CD4-positive, alpha-beta T cell treated with Interleukin-21 for 1 hour (primary cell): Measurements from ENCODE around the gene ACADVL.
A peak's percentile ranks its signal among the peaks of the same experiment; 100 is the strongest.

ENCODE experiments used
- DNase-seq: peaks from one replicate; pipeline ENCODE4 v3.0.0-alpha.2; 2020

The ACADVL gene

DNA sequence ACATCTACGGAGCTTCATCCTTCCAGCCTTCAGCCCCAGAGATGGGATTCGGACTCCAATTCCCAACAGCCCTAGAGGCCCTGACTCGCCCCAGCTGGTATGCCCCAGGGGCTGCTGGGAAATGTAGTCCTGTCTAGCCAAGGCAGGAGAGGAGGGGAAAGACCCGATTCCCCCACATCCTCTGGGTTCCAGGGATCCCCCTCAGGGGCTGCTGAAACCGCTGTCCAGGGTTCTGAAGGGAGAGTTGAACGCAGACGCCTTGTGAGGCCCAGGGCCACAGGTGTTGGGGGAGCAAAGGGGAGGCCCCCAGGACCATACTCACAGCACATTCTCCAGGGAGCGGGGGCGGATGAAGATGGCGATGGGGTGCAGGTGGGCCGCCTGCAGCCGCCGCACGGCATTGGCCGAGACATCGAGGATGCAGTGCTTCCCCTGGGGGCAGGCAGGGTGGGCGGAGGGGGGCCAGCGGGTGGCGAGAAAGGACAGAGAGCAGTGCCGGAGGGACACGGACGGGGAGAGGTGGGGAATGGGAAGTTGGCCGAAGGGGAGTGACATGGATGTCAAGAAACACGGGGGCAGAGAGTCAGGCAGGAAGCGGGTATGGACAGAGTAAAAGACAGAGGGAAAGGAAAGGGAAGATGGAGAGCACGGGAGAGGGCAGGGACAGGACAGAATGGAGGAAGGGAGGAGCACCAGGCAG is 28.0 kb upstream of the ACADVL start:
- DNase-seq = peak; percentile 33

DNA sequence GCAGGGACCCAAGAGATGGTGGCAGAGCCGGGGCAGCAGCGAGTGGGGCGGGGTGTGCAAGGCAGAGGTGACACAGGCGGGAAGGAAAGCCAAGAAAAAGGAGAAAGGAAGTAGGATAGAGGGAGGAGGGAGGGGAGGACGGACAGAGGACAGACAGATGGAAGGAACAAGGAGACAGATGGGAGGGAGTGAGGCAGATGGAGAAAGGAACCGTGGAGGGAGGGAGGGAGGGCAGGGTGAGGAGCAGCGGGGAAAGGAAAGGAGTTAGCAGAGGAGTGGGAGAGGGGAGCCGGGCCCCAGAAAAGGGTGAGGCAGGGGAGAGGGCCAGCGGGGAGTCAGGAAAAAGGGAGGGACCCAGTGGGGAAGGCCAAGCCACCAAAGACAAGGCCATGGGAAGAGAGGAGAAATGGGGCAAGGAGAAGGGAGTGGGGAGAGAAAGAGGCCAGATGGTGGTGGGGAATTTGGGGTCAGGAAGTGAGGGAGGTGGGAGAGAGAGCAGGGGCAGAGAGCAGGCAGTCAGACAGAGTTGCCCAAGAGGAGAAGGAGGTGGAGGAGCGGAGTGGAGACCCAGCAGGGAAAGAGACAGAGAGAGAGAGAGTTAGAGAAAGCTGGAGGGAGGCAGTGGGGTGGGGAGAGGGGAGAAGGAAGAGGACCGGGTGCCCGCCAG is 27.3 kb upstream of the ACADVL start:
- DNase-seq = no peak

DNA sequence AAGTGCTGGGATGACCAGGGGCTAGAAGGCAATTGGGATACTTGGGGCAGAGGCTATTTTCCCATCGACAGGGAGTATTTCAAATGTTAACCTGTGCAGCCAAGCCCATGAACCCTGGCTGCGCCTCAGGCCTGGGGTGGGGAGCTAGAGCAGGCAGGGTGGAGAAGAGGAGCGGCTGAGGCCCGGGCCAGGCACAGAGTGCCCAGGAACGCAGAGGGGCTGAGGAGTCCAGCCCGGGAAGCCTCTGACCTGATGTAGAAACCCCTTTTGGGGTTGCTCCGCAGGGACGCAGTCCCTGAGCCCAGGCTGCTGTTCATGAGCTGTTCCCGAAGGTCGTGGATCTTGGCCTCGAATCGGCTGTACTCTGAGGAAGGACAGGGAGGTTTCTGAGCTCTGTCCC is 23.8 kb upstream of the ACADVL start:
- DNase-seq = no peak

DNA sequence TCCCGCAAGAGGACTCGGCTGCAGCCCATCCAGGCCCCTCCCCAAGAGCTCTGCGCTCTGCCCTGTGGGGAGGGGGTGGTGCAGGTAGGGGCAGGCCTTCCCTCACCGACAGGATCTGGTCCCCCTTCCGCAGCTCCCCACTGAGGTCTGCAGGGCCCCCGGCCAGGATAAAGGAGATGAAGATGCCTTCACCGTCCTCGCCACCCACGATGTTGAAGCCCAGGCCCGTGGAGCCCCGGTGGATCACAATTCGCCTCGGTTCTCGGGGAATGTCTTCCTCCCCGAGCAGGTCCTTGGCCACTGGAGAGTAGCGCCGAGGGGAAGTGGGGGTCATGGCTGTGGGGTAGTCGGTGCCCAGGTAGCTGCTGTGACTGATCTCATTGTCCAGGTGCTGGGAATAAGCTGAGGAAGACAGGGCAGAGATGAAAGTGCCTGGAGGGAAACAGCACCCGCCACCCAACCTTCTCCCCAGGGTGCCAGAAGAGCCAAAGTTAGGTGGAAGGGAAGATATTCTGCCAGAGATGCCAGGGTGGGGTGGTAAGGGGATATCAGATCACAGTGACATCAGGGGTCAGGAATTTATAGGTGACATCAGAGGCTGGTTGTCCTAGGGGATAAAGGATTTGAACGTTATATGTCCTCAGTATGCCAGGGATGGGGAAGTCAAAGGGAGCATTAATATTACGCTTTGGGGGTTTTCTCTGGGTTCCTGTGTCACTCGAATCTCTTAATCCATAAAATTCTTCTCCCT is 22.9 kb upstream of the ACADVL start:
- DNase-seq = no peak

DNA sequence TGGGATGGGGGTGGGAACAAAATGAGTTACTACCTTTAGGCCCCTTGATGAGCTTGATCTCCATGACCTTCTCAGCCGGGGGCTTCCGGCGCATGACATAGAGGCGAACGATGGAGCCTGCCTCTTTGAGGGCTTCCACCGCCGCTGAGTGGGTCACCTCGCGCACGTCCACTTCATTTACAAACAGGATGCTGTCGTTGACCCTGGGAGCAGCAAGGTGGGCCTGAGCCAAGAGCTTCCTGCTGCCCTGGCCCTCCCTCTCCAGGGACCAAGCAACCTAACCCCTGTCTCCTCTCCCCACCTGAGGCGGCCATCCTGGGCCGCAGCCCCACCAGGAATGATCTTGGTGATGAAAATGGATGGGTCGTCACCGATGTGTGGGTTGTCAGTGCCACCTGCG is 16.3 kb upstream of the ACADVL start:
- DNase-seq = no peak

DNA sequence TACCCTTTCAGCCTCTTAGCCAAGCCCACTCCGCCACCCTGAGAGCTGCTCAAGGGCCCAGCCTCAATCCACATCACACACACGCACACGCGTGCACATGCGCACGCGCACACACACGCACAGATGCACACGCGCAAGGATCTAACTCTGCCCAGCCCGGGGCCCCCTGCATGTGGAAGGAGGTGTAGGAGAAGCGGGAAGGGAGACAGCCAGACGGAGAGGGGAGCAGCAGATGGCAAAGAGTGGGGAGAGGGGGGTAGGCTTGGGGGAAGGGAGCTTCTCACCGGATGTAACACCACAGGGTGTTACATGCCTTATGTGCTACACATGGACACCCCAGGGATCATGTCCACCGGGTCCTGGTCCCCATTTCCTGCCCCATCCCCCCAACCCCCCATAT is 15.4 kb upstream of the ACADVL start:
- no peak for DNase-seq

DNA sequence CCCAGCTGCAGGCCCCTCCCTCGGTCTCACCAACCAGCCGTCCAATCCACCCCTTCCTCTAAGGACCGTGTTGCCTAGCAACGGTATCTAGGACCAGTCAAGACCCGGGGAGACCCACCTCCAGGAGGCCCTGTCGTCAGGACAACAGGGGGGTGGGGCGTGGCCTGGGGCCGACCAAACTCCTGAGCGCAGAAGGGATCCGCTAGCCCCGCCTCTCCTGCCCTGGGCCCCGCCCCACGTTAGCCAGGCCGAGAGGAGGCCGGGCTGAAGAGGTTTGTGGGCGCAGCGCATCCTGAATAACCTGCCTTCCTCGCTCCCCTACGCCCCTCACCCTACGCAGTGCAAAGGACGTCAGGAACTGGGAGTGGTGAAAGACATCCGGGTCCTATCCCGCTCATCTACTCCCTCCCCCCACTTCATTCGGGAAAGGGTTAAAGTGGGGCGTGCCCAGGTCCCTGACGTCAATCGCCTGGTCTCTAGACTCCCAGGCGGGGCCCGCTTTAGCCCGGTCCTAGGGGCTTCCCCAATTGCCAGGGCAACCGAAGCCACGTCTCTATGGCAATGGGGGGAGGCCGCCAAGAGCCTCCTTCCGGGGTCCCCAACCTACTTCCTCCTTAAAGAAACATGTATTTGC is 14.8 kb upstream of the ACADVL start:
- DNase-seq = peak; percentile 99

DNA sequence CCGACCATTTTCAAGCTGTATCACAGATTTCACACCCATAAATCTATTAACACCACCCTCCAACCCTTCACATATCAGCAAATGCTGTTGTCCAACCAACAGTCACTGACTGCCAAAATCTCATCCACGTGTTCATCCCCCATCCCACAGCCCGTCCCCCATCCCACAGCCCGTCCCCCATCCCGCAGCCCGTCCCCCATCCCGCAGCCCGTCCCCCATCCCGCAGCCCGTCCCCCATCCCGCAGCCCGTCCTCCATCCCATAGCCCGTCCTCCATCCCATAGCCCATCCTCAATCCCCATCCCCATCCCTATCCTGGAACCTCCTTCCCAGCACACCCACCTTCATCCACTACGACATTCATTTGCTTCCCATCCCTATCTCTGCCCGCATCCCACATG is 14.2 kb upstream of the ACADVL start:
- no peak for DNase-seq

DNA sequence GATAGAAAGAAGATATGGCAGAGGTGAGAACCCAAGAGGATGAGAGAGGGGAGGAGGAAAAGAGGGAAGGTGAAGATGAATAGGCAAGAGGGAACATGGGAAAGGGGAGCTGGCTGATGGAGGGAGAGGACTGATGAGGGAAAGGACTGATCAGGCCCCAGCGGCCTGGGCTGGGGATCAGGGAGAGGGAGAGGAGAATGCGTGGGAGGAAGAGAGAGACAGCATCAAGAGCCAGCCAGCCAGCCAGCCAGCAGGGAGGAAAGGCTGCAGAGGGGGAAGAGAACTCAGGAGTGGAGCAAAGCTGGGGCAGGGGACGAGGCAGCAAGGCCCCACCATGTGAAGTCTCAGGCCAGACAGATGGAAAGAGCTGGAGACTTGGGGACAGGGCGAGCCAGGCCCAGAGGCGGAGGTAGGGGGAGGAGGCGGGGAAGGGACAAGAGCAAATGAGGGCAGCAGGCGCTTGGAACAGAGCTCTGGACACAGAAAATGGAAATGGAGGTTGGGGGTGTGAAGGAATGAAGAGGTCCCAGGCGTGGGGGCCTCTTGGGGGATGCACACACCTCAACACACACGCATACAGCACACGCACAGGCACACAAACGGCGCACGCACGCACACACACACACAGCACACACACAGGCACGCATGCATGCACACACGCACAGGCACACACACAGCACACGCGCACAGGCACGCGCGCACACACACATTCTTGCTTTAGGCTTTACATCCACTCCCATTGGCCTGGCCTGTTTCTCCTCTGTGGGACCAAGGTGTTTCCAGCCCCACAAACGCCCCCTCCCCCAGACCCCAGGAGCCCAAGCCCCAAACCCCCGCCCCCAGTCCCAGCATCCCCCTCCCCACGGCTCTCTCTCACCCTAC is 12.4 kb upstream of the ACADVL start:
- DNase-seq = no peak

DNA sequence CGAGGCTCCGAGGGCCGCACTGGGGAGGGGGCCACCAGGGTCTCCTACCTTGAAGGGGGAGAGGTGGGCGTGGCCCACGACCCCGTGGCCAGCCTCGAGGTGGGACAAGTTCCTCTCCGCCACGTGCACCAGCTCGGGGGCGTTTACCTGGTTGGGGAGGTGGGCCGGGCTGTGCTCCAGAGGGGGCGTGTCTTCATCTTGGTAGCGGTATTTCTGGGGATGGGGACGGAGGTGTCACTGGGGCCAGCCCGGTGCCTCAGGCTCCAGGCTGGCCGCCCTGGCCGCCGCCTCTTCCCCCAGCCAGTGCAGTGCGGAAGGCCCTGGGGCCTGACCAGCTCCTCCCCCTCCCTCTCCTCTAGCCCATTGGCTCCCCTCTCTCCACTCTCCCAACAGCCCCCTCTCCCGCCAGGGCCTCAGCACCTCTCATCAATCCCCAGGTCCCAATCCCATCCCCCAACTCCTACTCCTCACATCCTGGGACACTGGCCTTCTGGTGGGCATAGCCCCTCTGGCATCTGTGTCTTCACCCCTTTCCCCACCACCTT is 11.6 kb upstream of the ACADVL start:
- DNase-seq = no peak

DNA sequence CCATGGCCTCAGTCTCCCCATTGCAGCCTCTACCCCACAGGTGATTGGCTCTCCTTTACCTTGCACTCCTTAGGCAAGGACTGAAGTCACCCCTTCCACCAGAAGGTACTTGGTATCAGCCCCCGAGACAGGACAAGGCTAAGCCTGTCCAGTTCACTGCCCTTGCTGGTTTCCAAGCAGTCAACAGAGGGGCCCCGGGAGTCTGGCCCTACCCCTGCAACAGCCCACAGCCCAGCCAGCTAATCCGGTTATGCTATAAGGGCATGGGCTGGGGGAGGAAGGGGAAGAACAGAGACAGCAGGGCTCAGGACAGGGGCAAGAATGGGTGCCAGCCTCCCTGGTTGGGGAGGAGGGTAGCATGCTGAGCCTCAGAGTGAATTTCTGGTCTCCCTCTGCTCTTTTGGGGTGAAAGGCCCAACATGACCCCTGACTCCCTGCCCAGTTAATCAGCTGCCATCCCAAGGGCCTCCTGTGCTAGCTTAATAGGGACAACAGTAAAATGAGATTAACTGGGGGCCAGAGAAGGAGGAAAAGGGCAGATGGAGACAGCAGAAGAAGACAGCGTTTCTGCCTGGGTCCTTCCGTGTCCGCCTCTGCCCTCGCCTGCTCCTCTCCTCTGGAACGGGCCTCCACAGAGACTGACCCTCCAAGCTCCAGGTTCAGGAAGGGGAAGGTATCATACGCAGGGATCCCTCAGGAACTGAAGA is 10.8 kb upstream of the ACADVL start:
- no peak for DNase-seq

DNA sequence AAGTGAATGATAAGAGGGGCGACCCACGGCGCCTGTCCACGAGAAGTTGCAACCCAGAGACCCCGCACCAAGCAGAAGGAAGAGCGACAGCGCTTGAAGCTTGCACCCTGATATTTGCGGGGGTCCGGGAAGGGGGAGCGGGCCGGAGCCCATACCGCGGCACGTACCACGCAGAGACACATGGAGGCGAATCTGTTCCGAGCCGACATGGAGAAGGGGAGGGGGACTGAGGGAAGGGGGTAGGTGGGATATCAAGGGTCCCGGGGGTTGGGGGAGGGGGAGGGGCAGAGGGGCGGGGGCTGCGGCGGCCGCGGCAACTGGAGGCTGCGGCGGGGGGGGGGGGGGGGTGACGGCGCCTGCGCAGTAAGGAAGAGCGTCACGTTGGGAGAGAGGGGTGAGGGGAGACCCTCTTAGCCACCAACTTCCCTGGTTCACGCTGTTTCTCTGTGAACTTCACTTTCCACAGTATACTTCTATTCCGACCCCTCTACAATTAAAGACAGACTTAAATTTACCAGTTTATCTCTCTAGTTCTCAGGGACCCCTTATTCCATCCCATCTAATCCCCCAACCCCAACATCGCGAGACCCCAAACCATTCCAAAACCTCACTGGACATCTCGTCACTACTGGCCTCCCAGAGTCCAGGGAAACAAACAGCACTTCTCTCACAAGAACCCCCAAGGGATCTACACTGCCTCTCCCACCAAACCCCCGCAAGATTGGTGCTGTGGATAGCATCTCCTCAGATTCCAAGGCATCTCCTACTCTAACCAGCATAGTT is 8.1 kb upstream of the ACADVL start:
- DNase-seq = no peak

DNA sequence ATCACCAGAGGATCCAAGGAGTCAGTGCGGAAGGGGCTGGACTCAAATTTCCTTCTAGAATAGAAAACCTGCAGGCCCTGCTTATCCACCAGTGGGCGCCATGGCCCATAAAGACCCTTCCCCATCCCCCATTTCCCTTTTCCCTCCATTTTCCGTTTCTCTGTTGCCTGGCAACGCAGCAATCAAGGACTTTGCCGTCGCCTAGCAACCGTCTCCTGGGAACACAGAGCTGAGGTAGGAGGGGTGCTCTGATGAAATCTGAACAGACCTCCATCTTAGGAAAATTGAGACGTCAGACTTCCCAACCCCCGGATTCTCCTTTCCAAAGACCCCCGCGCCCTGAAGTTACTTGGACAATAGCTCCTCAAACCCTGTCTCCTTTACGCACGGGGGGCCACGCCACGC is 5.8 kb upstream of the ACADVL start:
- peak; percentile 91 for DNase-seq

DNA sequence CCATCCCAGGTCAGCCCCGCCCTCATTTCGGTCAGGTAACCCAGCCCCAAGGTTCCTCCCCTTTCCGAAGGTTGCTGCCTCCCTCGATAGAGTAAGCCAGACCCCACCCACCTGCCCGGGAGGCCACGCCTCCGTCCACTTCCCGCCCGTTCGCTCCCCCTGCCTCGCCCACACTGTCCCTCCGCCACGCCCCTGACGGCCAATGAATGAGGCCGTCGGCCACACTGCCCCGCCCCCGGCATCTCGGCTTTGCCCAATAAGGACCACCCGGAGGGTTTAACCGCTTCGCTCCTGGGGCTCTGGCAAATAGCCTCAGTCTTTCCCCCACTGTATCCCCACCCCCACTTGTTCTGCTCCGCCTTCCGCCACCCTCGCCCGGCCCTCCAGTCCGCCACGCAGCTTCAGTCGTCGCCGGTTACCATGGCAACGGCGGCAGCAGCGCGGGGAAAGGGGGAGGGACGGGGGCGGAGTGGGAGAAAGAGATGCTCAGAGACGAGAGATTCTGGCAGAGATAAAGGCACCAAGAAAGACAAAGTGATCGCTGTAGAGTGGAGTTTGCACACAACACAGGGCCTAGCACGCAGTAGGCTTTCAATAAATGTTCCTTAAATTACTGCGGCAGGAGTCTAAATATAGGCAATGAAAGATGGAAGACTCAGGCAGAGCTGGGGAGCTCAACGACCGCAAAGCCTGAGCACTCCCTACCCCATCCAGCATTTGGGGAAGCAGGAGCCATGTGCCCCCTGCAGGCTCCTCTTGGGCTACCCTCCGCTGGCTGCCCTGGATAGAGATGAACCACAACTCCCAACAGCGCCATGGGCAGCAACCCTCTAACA is 5.2 kb upstream of the ACADVL start:
- DNase-seq = peak; percentile 99

DNA sequence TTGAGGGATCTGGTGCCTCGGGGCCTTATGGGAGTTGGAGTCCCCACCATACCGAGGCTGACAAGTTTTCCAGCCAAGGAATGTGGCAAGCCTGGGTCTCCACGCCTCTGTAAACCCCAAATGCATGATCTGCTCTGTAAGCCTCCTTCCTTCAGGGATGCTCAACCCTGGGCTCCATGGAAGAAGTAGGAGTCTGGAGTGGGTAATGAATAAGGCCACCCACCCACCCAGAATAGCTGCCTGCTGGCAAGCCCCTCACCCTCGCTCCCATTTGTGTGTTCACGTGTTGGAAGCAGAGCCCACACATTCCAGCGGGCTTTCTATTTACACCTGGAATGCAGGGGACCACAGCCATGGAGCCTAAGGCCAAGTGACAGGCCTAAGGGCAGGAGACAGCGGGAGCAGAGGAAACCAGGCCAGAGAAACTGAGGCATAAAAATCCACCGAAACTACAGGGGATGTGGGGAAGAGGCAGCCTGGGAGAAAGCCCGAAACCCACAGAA is 4.6 kb upstream of the ACADVL start:
- DNase-seq = no peak

DNA sequence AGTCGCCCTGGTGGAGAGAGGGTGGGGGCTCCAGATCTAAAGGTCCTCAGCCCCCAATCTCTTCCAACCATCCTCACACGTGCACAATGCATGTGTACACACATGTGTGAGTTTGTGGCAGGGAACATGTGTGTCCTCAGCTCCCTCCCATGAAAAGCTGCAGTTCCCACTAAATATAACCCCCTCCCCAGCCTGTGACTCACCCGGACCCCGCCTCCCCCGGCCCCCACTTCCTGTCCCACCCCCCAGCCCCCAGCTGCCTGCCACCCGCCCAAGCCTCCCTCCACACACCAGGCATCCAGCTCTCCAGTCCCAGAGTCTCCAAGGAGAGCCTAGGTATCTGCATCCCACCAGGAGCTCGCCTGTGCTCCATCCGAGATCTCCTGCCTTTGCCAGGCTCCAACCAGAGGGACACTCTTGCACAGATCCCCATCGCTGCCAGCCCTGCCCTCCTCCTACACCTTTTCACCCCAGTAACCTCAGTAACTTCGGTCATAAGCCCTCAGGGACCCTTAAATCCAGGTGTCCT is 4.0 kb upstream of the ACADVL start:
- no peak for DNase-seq

DNA sequence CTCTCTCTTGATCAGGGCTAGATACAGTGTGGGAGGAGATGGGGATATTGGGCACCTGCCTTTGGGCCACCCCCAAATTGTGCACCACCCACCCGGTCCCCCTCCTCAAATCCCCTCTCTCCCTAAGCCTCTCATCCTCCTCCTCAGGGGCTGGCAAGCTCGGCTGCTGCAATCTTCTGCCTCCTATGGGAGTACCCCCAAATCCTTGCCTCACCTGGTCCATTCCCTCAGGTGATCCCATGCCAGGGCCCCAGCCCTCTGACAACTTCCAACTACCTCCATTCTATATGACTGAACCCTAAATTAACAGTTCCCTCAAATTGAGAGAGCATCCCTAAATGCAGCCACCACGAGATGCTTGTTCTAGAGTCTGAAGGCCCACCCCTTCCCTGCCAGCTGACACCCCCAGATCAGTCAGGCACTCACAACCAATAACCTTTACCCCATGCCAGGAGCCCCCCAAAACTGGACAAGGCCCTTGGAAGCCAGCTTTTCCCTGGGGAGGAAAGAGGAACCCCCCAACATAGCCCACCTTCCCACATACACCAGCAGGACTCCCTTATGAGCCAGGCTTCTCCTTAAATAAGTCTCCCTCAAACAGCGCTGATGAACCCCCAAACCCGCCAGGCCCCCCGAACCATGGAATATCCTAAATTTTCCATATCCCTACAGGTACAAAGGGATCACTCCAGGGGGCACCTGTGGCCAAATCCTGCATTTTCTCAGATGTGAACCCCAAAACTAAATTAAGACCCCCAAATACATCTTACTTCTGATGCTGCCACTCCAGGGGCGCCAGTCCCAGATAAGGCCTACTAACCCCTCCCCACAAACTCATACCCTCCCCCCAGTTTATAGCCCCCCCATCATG is 3.3 kb upstream of the ACADVL start:
- DNase-seq = no peak
